NT2/D1 (cell line): Measurements from ENCODE around the gene GNPAT.

Source experiments
- DNase-seq: peaks from one replicate; pipeline ENCODE4 v3.0.0-alpha.2; 2011; ENCODE audit warnings: low read depth, low spot score
- H3K27me3 ChIP-seq: 2 replicates; pipeline ENCODE4 v1.6.0; 2011; ENCODE audit warnings: mild to moderate bottlenecking; ENCODE audit not compliant: insufficient read length, insufficient read depth
- H3K36me3 ChIP-seq: 2 replicates; pipeline ENCODE4 v1.6.1; 2011; ENCODE audit warnings: mild to moderate bottlenecking, low read length, mixed read lengths; ENCODE audit not compliant: insufficient read depth, insufficient read length
- H3K4me1 ChIP-seq: 2 replicates; pipeline ENCODE4 v1.5.1; 2011; ENCODE audit not compliant: insufficient read depth, insufficient read length
- H3K4me3 ChIP-seq: 2 replicates; pipeline ENCODE4 v1.5.1; 2011; ENCODE audit warnings: low read depth; ENCODE audit not compliant: insufficient read length
- H3K9ac ChIP-seq: 2 replicates; pipeline ENCODE4 v1.6.0; 2011; ENCODE audit warnings: low read depth; ENCODE audit not compliant: insufficient read length
- H3K9me3 ChIP-seq: 2 replicates; pipeline ENCODE4 v1.5.1; 2011; ENCODE audit warnings: mild to moderate bottlenecking, low read length; ENCODE audit not compliant: insufficient read depth
- SUZ12 ChIP-seq: IDR thresholded peaks from 2 replicates; pipeline ENCODE4 v1.6.1; 2011; ENCODE audit not compliant: insufficient read length, insufficient read depth; ENCODE audit errors: extremely low read depth
- YY1 ChIP-seq: IDR thresholded peaks from 2 replicates; pipeline ENCODE4 v1.6.1; 2011; ENCODE audit not compliant: insufficient read length, insufficient read depth
- ZNF274 ChIP-seq: IDR thresholded peaks from 2 replicates; pipeline ENCODE4 v1.6.1; 2011; ENCODE audit warnings: mild to moderate bottlenecking, low read depth, low read length

GNPAT gene

GRCh38 chr1:231240883-231241735, at the start of gene GNPAT:
Gene GNPAT, plus strand, starts transcription at chr1:231241212. Its CDS starts 167 bp downstream, at chr1:231241379.
- no peaks in the 10 kb centered on the region for H3K27me3 ChIP-seq
- H3K9me3 ChIP-seq: no peaks in the 10 kb centered on the region
- H3K9ac ChIP-seq: peak within 1 kb of the TSS; percentile 89
- peaks cover 28% of the 10 kb centered on the region for H3K36me3 ChIP-seq
- H3K4me1 ChIP-seq: no peaks in the 10 kb centered on the region
- DNase-seq: peak; percentile 83
- H3K4me3 ChIP-seq: peak within 1 kb of the TSS; percentile 90
- TF ChIP-seq ZNF274: no peak
- TF ChIP-seq YY1: peak; percentile 79

- no peaks in the 10 kb centered on the region for H3K4me1 ChIP-seq
- no peak for TF ChIP-seq ZNF274
- no peak for TF ChIP-seq SUZ12
- TF ChIP-seq YY1: no peak
- H3K9ac ChIP-seq: no peak overlapping the region
- no peak overlapping the region for H3K4me3 ChIP-seq
- H3K9me3 ChIP-seq: peaks cover 6% of the 10 kb centered on the region; the same call in 1 of the 2 replicates
- peaks cover 4% of the 10 kb centered on the region for H3K27me3 ChIP-seq
- H3K36me3 ChIP-seq: no peaks in the 10 kb centered on the region
- DNase-seq: no peak
These were observed 48.3 kb upstream of the GNPAT start for GRCh38 chr1:231192620-231193163.

GRCh38 chr1:231193710-231194340, 47.2 kb upstream of the GNPAT start:
- no peak overlapping the region for H3K9ac ChIP-seq
- no peak overlapping the region for H3K4me3 ChIP-seq
- DNase-seq: no peak
- no peak for TF ChIP-seq ZNF274
- TF ChIP-seq YY1: no peak
- H3K9me3 ChIP-seq: peaks cover 6% of the 10 kb centered on the region; the same call in 1 of the 2 replicates
- H3K27me3 ChIP-seq: peaks cover 9% of the 10 kb centered on the region
- no peaks in the 10 kb centered on the region for H3K4me1 ChIP-seq
- H3K36me3 ChIP-seq: no peaks in the 10 kb centered on the region

GRCh38 chr1:231194476-231194842, 46.6 kb upstream of the GNPAT start:
- DNase-seq: no peak

GRCh38 chr1:231194843-231195516, 46.0 kb upstream of the GNPAT start:
- Histone ChIP-seq H3K27me3 (peaks cover 19% of the 10 kb centered on the region), H3K9ac (no peak overlapping the region), H3K4me3 (no peak overlapping the region), H3K36me3 (no peaks in the 10 kb centered on the region), H3K9me3 (no peaks in the 10 kb centered on the region), H3K4me1 (no peaks in the 10 kb centered on the region)
- no peak for DNase-seq
- TF ChIP-seq ZNF274: no peak
- TF ChIP-seq YY1: no peak
- no peak for TF ChIP-seq SUZ12

More at GRCh38 chr1:231194476-231194842, 46.6 kb upstream of the GNPAT start:
- peaks cover 5% of the 10 kb centered on the region; the same call in 1 of the 2 replicates for H3K9me3 ChIP-seq
- H3K36me3 ChIP-seq: no peaks in the 10 kb centered on the region
- H3K4me1 ChIP-seq: no peaks in the 10 kb centered on the region
- no peak overlapping the region for H3K4me3 ChIP-seq
- no peak overlapping the region for H3K9ac ChIP-seq
- TF ChIP-seq YY1: no peak
- TF ChIP-seq SUZ12: no peak
- TF ChIP-seq ZNF274: no peak
- peaks cover 14% of the 10 kb centered on the region for H3K27me3 ChIP-seq

GRCh38 chr1:231196307-231196706, 44.7 kb upstream of the GNPAT start:
- Histone ChIP-seq H3K9me3 (no peaks in the 10 kb centered on the region), H3K4me1 (no peaks in the 10 kb centered on the region), H3K27me3 (peaks cover 33% of the 10 kb centered on the region), H3K36me3 (no peaks in the 10 kb centered on the region), H3K9ac (no peak overlapping the region), H3K4me3 (no peak overlapping the region)
- no peak for DNase-seq
- TF ChIP-seq SUZ12 (no peak), ZNF274 (no peak), YY1 (no peak)

GRCh38 chr1:231196728-231197127, 44.3 kb upstream of the GNPAT start:
- no peaks in the 10 kb centered on the region for H3K4me1 ChIP-seq
- TF ChIP-seq SUZ12 (no peak), ZNF274 (no peak), YY1 (no peak)
- H3K27me3 ChIP-seq: peaks cover 37% of the 10 kb centered on the region
- no peak overlapping the region for H3K4me3 ChIP-seq
- no peaks in the 10 kb centered on the region for H3K36me3 ChIP-seq
- no peak for DNase-seq
- no peak overlapping the region for H3K9ac ChIP-seq
- no peaks in the 10 kb centered on the region for H3K9me3 ChIP-seq
